ENCODE data around the gene TXN2.
A peak's percentile ranks its signal among the peaks of the same experiment; 100 is the strongest.

TXN2 gene

DNA sequence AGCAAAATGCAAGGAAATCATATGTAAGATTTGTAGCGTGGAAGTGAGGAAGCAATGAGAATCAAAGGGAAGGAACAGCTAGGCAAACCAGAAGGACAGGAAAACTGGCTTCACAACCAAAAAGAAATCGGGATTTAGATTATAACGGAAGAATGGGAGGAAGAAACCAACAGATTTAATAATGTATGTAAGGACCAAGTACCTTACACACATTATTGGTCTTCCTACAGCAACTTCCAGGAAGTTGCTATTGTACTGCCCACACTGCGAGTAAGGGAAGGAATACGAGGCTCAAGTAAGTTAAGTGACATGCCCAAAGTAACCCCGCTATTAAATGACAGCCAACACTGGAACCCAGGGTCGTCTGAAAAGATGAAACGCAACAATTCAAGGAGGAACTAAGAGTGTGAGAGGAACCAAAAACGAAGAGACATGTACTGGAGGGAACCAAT is 473 bp downstream of the TXN2 start:
- DNase-seq: no peak

DNA sequence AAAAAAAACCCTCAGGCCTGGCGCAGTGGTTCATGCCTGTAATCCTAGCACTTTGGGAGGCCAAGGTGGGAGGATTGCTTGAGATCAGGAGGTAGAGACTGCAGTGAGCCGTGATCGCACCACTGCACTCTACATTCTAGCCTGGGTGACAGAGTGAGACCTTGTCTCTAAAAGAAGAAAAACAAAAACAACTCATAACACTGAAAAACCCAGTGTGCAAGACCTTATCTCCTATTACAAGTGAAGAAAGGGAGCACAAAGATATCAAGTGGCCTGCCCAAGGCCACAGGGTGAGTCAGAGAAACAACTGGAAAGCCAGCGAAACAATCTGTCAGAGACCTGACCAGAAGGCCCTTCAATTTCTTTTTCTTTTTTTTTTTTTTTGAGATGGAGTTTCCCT is 2.5 kb downstream of the TXN2 start:
- no peak for DNase-seq

DNA sequence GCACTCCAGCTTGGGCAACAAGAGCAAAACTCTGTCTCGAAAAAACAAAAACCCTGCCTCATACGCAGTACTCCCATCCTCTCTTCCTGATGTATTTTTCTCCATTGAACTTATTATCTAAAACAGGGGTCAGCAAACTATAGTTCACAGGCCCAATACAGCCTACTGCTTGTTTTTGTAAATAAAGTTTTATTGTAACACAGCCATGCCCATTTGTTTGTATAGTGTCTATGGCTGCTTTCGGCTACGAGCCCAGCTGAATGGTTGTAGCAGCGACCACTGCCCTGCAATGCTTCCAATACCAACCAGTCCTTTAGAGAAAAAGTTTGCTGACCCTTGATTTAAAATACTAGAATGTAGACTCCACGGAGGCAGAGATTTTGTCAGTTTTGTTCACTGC is 6.1 kb downstream of the TXN2 start:
- no peak for DNase-seq

DNA sequence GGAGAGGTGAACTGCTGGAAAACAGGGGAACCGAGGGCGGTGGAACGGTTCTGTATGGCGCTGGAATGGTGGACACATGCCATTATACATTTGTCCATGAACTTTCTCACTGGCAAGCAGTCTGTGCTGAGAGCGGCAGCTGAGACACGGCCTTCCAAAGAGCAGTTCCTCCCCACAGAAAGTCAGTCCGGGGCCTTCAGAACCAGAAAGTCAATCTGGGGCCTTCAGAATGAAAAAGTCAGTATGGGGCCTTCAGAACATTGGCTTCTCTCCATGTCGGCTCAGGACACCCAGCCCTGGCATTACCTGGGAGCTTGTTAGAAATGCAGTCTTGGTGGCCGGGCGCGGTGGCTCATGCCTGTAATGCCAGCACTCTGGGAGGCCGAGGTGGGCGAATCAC is 8.8 kb downstream of the TXN2 start:
- DNase-seq: no peak

DNA sequence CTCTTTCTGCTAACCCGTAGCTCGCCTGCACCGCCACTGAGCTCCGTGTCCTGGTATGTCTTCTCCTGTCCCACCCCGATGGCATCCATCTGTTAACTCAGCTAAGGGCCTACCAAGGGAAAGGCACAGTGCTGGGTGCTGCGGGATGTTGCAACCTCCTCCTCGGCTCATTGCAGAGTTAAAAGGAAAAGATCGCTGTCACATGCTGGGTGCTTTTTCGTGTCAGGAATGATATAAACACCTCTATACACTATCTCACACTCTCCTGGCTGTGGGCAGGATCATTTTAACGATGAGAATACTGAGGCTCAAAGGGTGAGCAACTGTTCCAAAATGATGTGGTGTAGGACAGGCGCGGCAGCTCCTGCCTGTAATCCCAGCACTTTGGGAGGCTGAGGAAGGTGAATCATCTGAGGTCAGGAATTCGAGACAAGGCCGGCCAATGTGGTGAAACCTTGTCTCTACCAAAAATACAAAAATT is 10.1 kb downstream of the TXN2 start:
- no peak for DNase-seq

DNA sequence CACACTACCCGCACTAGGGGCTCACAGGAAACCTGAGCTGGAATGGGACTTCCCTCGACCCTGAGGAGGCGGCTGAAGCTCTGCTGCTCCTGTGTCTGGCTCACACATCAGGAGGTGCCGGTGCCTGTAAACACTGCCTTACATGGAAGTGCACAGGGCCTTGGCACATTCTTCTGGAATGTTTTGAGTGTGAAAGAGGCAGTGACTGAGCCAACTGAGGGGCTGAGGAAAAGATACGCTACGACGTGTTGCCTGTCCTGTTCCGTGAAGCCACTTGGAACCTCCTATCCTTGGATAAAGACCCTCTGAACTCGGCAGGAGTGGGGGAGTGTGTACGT is 10.5 kb downstream of the TXN2 start:
- DNase-seq: no peak

DNA sequence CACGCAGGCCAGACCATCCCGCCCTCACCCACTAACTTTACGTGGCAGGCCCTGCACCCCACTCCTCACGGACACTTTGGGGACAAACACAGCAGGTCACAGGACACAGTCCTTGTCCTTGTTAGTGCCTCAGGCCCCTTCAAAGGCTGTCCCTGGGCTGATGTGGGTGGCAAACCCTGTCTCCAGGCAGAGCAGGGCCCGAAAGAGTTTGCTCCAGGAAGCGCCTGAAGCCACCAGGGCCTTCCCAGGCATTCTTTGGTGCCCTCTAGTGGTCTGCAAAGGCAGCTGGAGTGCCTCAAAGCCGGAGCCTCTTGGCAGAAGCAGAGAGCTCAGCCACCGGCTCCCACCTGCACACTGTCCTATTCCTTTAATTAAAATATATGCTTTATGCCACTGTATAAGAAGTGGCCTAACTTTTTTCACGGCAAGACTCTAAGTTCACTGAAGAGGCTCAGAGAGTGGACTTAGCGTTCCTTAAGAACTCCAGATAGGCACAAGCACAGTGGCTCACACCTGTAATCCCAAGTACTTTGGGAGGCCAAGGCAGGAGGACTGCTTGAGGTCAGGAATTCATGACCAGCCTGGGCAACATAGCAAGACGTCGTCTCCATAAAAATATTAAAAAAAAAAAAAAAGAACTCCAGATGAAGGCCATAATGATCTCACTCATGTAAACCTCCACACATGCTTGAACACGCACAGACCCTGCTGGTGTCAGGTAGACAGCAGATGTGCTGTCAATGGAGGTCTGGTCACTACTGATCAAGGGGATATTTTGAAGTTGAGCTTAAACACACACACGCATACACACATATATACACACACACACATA is 11.1 kb downstream of the TXN2 start:
- peak; percentile 45 for DNase-seq

DNA sequence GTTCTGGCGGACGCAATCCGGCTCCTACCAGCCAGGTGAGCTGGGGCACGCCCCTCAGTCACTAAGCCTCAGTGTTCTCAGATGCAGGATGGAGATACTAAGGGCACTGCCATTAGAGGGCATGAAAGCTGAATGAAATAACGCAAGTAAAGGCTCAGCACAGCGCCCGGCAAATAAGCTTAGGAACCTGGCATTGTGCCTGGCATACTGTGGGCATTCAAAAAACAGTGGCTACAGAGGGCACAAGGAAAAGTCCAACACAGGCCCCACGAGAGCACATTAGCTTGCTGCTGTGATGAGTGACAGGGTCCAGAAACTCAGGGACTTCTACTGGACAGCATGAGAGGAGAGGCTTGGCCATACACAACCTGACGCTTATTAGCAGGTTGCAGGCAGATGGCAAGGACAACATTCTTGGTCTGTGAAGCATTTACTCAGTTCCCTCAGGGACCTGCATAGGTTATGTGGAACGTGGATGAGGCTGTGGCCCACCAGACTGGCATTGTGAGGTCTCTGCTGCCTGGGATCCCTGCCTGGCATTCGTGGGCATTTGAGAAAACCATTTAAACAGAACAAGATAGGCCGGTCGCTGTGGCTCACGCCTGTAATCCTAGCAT is 12.2 kb downstream of the TXN2 start:
- no peak for DNase-seq

DNA sequence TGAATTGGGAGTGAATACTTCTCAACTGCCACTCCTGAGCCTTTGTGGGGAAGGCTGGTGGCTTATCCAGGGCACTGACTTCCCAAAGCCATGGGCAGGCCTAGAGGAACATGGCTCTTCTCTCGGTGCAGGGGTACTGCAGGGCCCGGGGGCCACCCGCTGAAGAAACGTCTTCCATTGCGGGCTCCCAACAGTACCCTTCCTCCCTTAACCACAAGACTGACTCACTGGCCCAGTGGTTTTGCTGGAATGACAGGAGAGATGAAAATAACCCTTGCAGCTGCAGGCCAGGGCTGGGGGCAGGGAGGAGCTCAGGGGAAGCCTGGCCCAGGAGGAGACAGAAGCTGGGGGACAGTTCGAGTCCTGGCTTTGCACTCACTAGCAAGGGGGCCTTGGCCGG is 13.5 kb downstream of the TXN2 start:
- no peak for DNase-seq

DNA sequence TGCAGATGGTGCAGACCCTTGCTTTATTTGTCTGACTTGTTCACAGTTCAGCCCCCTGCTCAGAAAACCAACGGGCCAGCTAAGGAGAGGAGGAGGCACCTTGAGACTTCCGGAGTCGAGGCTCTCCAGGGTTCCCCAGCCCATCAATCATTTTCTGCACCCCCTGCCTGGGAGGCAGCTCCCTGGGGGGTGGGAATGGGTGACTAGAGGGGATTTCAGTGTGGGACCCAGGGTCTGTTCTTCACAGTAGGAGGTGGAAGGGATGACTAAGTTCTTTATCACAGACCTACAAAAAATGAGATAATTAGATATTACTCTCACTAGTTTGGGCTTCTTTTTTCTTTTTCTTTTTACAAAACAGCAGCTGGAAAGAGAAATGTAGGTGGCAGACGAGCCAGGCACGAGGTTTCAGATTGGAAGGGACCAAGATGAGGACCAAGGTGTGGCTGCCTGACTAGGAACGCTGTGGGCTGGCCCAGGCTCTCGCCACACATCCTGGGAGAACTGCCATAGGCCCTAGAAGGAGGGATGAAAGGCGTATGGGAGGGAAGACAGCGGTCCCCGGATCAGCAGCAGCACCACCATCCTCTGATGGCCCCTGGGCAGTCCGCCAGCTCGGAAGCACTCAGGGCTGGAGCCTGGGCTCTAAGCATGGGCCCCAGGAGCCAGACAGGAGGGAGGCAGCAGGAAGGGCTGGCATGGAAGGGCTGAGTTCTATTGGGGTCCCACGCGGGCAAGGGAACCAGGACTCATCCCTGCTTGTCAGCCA is 14.2 kb downstream of the TXN2 start:
- DNase-seq: no peak

DNA sequence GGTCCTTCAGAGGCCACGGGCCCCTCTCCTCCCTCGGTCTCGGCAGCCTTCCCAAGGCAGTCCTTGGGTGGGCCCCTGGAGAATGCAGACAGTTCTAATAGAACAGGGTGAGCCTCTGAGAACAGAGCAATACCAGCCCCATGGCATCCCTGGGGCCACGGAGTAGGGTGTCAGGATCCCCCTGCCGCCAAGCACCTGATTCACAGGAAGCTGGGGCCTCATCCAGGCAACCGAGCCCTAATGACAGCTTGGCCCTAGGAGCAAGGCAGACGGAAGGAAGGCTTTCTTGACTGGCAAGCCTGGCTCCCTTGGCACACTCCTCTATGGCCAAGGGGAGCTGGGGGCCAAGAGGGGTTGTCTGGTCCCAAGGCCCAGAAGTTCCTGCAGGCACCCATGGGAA is 15.2 kb downstream of the TXN2 start:
- DNase-seq: no peak

DNA sequence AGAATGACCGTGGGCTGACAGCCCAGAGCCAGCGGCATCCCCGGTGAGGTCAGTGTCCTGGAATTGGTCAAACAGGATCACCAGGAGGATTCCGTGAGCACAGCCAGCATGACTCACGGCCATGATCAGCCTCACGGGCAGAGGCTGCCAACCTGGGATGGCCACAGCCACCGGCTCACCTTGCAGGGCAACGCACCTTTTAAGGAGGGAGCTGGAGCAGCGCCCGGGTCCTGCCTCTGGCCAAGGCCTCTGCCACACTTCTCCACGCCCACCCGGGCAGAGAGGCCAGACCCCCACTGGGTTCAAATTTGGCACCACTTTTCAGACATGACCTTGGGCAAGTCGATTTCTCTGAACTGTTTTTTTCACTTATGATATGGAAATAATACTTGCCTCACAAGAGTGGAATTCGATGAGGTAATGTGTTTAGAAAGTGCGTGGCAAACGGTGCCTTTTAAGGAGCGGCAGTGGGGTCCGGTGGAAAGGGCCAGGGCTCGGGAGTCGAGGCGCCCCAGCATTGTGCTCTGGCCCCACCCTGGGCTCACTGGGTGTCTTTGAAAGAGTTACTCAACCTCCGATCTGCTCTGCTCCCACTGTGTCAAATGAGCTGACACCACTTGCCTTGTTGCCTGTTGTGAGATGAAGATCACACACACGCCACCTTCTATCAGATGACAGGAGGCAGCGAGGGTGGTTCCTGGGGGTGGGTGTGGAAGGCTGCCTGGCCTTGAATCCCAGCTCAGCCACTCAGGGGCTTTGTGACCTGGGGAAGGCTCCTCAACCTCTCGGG is 16.0 kb downstream of the TXN2 start:
- no peak for DNase-seq

DNA sequence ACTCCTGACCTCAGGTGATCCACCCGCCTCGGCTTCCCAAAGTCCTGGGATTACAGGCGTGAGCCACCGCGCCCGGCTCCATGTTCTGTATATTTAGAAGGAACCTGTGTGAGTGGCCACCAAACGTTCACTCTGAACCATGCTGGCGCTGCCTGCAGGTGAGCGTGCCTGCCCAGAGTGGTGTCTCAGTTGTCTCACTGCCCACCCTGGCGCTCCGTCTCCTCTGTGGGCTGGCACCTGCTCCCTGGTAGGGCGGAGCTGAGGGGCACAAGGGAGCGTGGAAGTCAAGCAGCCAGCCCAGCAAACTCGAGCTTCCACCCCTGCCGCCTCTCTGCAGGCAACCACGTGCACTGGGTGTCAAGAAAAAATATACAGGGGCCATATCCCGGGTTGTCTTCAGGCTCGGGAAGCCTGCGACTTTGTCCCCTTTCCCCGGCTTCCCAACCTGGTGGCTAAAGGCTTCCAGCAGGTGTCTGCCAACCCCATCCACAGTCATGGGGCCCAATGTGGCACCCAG is 16.7 kb downstream of the TXN2 start:
- no peak for DNase-seq

DNA sequence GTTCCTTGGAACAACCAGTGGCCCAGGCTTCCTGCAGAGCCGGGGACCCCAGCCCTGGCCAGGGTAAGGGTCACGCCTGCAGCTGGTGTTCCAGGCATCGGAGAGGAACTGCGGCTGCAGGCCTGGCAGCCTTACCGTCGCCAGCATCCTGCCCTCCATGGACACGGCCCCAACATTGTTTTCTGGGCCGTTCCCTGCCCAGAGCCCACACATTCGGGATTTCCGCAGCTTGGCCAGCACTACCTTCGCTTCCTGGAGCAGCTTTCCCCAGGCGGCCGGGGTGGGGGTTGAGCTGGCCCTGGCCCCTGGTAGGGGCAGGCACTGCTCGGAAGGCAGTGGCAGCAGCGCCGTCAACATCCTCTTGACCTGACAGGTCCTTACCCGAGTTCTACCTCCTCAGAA is 17.7 kb downstream of the TXN2 start:
- no peak for DNase-seq

DNA sequence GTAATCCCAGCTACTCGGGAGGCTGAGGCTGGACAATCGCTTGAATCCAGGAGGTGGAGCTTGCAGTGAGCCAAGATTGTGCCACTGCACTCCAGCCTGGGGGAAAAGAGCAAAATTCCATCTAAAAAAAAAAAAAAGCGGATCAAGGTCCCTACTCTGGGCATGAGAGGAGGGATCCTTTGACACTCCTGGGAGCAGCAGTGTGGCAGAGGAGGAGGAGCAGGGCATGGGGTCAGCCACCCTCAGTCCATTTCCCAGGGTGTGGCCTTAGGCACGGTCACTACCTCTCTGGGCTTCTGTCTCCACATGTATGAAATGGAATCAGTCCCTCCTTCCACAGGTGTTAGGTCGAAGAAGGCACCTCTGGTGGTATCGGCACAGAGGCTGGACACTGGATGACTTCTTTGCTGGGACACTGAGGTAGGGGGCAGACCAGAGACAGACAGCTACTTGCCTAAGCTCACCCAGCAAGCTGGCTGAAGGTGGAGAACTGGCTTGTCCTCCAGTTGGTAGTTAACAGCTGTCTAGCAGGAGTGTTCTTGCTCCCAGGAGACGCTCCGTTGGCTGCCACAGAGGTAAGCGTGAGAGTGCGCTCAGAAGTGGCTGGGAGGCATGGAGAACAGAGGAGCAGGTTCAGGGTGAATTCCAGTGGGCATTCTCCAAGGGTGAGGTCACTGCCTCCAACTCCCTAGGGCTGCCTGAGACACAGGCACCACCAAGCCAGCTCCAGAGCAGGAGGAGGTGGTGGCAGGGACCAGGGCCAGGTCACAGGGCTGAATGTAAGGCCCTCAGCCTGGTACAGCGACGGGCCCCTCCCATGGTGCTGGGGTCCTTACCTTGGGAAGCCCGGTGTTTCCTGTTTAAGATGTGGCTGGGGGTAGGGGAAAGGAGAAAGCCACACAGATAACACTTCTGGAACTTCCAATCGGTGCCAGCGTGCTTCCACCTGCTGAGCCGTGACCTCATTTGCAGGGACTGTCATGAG is 19.5 kb downstream of the TXN2 start:
- DNase-seq: peak; percentile 24

DNA sequence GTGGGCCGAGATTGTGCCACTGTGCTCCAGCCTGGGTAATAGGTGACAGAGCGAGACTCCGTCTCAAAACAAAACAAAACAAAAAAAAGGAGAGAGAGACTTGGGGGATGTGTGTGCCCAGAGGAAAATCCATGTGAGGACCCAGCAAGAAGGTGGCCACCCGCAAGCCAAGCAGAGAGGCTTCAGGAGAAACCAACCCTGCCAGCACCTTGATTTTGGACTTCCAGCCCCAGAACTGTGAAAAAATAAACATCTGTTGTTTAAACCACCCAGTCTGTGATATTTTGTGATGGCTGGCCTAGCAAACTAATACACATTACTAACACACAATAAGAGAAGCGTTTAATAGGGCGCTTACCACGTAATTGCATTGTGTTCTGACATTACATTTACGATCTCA is 21.2 kb downstream of the TXN2 start:
- no peak for DNase-seq

DNA sequence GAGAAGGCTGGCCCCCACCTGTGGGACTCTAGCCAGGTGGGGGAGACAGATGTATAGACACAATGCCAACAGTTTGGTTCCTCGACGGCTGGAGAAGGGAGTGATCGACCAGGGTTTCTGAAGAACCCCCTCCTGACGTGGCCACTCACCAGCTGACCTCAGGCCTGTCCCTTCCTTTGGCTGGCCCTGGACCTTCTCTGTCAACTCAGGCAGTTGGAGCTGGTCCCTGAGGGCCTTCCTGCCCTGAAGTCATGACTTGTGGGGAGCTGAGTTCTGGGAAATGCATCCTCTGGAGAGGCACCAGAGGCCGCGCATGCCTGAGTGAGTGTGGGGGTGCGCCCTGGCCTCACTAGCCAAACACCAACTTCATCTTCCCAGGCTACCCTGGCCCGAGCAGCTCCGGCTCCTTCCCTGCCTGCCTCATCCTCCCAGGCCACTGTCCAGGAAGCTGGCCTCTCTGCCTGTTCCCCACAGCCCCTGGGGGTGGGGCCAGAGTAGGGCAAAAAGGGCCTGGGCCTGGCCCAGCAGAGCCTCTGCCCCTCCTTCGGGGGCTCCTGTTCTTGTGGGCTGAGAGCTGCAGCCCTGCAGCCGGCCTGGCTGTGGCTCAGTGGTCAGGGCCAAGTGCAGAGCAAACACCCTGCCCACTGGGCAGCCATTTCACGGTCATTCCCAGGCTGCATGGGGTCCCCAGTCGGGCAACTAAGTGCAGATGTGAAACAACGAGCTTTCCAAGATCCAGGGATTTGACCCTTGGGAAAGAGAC is 23.6 kb downstream of the TXN2 start:
- no peak for DNase-seq

DNA sequence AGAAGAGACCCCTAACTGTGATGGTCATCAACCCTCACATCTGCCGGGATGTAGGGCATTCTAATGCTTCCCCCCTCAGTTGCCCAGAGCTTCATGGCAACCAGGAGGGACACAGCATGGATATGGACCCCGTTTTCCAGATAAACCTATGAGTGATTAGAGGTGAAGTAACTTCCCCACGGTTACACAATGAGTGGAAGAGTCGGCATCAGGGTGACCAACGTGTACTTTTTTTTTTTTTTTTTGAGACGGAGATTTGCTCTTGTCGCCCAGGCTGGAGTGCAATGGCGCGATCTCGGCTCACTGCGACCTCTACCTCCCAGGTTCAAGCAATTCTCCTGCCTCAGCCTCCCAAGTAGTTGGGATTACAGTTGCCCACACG is 25.0 kb downstream of the TXN2 start:
- no peak for DNase-seq

DNA sequence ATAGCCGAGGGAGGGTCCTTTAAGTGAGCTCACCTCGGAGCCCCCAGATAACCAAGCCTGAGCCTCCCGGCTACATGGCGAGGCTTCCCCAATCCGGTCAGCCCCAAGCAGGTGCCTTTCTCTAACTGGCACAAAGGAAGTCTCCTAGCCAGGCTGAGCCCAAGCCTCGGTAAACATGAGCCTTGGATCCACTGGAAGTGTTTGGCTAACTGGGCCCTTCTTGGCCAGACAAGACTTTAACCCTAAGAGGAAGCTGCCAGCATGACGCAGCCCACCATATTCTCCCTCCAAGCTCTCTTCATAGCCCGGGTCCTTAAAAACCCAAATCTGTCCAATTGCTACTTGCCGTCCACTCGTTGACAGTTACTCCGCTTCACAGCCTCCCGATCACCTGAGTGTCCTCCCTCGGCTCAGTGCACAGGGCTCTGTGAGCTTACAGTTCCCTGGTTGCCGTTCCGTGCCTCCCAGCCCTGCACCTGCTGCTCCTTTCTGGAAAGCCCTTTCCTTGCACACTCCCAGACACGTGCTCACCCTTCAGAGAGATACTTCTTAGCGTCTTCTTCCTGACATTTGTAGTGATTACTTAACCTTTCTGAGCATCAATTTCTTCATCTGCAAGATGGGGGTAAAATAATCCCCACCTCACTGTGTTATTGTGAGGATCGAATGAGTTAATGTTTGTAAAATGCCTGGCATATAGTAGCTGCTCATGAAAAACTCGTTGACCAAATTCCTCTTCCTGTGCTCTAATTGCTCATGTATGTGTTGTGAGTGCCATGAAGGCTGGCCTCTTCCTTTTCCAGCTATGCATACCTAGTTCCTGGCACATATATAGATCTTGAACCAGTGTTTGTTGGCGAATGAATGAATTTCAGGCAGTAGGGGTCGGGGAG is 25.6 kb downstream of the TXN2 start:
- no peak for DNase-seq
